ENCODE measurements around the gene SREBF1.

- TF ChIP-seq CTCF (conservative IDR thresholded peaks at IDR 0.05; ENCODE audit: low read length) (no peak), EZH2phosphoT487 (IDR thresholded peaks at IDR 0.05; ENCODE audit: borderline replicate concordance) (no peak)
Observed at GRCh38 chr17:17813725-17814095, 23.1 kb downstream of the SREBF1 start.
